Keratinocyte (primary cell): ENCODE measurements around the gene CNTNAP2. TPM values are rescaled to one million over a fixed set of nuclear protein-coding genes. Genes with fewer than 3 reads are reported as not detected.

Source experiments
- DNase-seq: peaks from one replicate; pipeline ENCODE4 v3.0.0-alpha.2; 2011; ENCODE audit warnings: low read depth, missing footprints, low spot score
- FAIRE-seq: peaks from 2 replicates; lab custom pipeline; 2011; peaks lifted over from hg19 to GRCh38; lab: Jason Lieb, UNC
- H2AFZ ChIP-seq: 2 replicates; pipeline ENCODE4 v1.6.0; 2012; ENCODE audit warnings: low read length, control low read depth, inconsistent platforms; ENCODE audit not compliant: control insufficient read depth
- H3K27ac ChIP-seq: 2 replicates; pipeline ENCODE4 v1.5.1; 2011; ENCODE audit warnings: low read length; ENCODE audit not compliant: control insufficient read depth, insufficient read depth
- H3K27me3 ChIP-seq: 3 replicates; pipeline ENCODE4 v1.6.0; 2011; ENCODE audit warnings: low read length; ENCODE audit not compliant: control insufficient read depth, insufficient read depth; ENCODE audit errors: extremely low read depth
- H3K36me3 ChIP-seq, 2 experiments: 2 replicates in 1 of 2; 3 replicates in 1 of 2; pipeline ENCODE4 v1.5.1; 2011; ENCODE audit warnings: low read length in 2 of 2, mild to moderate bottlenecking in 1 of 2; ENCODE audit not compliant: control insufficient read depth in 2 of 2, insufficient read depth in 2 of 2; ENCODE audit errors: extremely low read depth in 1 of 2
- H3K4me1 ChIP-seq: 3 replicates; pipeline ENCODE4 v1.5.1; 2011; ENCODE audit warnings: low read length; ENCODE audit not compliant: control insufficient read depth, insufficient read depth; ENCODE audit errors: extremely low read depth
- H3K4me2 ChIP-seq: 3 replicates; pipeline ENCODE4 v1.6.0; 2011; ENCODE audit warnings: low read depth, low read length; ENCODE audit not compliant: control insufficient read depth, insufficient read depth; ENCODE audit errors: extremely low read depth
- H3K4me3 ChIP-seq, 3 experiments: fragments of 200-600 bp in 1 of 3; sonication (generic) in 1 of 3; 2 replicates in 2 of 3; 3 replicates in 1 of 3; pipeline ENCODE4 v1.5.1; 2011 to 2016; ENCODE audit warnings: low read length in 3 of 3, mild to moderate bottlenecking in 3 of 3, control low read depth in 2 of 3, inconsistent platforms in 1 of 3, low read depth in 1 of 3, mixed read lengths in 1 of 3, mixed run types in 1 of 3, moderate library complexity in 1 of 3; ENCODE audit not compliant: control insufficient read depth in 2 of 3, insufficient read depth in 2 of 3; ENCODE audit errors: extremely low read depth in 1 of 3
- H3K79me2 ChIP-seq: 2 replicates; pipeline ENCODE4 v1.6.0; 2012; ENCODE audit warnings: low read length; ENCODE audit not compliant: control insufficient read depth, insufficient read depth
- H3K9ac ChIP-seq: 3 replicates; pipeline ENCODE4 v1.6.0; 2011; ENCODE audit warnings: low read length; ENCODE audit not compliant: control insufficient read depth, insufficient read depth; ENCODE audit errors: extremely low read depth
- H3K9me1 ChIP-seq: 3 replicates; pipeline ENCODE4 v1.6.0; 2011; ENCODE audit warnings: low read length; ENCODE audit not compliant: control insufficient read depth, insufficient read depth; ENCODE audit errors: extremely low read depth
- H3K9me3 ChIP-seq: 2 replicates; pipeline ENCODE4 v1.5.1; 2012; ENCODE audit warnings: low read depth, low read length; ENCODE audit not compliant: control insufficient read depth
- H4K20me1 ChIP-seq: 3 replicates; pipeline ENCODE4 v1.6.0; 2011; ENCODE audit warnings: low read length; ENCODE audit not compliant: control insufficient read depth, insufficient read depth; ENCODE audit errors: extremely low read depth
- CTCF ChIP-seq, 3 experiments: IDR thresholded peaks in 1 of 3; conservative IDR thresholded peaks in 1 of 3; optimal IDR thresholded peaks in 1 of 3; 2 replicates in 2 of 3; 3 replicates in 1 of 3; pipeline versions ENCODE3 to v1.5.1; 2011; ENCODE audit warnings: low read length in 3 of 3, mild to moderate bottlenecking in 3 of 3, moderate library complexity in 2 of 3, control low read depth in 1 of 3, inconsistent platforms in 1 of 3; ENCODE audit not compliant: insufficient read depth in 2 of 3; ENCODE audit errors: extremely low read depth in 1 of 3
- EZH2 ChIP-seq: IDR thresholded peaks from one replicate; pipeline ENCODE4 v1.6.1; 2012; ENCODE audit warnings: inconsistent platforms, mild to moderate bottlenecking, low read length, moderate library complexity
- dilution Hi-C: fragments of 300-500 bp; cut with MboI; formaldehyde crosslinking; loops from one replicate; pipeline ENCODE4 v1.7.0; 2020; ENCODE audit warnings: low sequenced_read_pairs; ENCODE audit not compliant: extremely low pct_ligation_motif_present
- polyA plus RNA-seq, 5 experiments: library from polyadenylated mRNA; depleted of rRNA in 3 of 5; stranded (reverse) in 3 of 5; stranded (forward) in 1 of 5; unstranded in 1 of 5; fragments of >200 nt; gene quantifications; 1 replicate in 1 of 5; 2 replicates in 3 of 5; 3 replicates in 1 of 5; pipeline versions ENCODE4 v1.2.1 to v1.2.3, GENCODE V29; 2011 to 2012; ENCODE audit warnings: missing spikeins in 2 of 5, low read depth in 1 of 5, low replicate concordance in 1 of 5

CNTNAP2 gene
- polyA plus RNA-seq, 1 donor (not counting 4 experiments of a cell fraction or from before 2014, with no cell fraction given), result 1.4 TPM

DNA sequence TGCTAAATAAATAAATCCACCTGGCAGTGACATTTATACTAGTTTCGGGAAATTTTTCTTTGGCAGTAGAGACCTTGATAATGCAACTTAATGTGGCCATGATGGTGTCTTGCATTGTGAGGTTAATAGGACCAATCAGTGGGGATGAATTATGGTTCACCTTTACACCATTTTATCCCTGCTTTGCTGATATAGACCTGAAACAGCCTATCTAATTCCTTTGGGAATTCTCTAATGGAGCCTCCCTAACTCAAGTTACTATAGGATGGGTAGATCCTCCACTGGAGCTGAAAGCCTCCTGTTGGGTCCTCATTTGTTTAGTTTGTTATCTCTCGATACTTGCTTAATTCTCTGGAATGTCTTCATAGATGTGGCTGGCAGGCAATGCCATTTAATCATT lies 276.7 kb downstream of the CNTNAP2 start:
- dilution Hi-C loops, result no loop called here
- FAIRE-seq, result no peak

DNA sequence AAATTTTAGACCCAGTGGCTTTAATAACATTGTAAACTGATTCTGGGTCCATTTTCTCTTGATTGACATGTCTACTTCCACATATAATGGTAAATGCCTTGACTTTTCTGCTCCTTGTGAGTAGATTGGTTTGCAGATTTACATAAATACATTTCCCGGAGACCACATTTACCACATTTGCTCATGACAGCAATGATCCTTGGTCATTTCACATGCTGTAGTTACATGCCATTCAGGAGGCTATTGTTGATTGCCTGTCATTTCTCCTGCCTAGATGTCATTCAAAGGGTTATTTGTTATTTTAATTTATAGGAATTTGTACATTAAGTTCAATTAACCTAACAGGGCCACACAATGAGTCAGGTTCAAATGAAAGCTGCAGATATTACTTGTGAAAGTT lies 280.5 kb downstream of the CNTNAP2 start:
- H3K9ac ChIP-seq, result no peak overlapping the region
- no peak for DNase-seq
- H3K79me2 ChIP-seq, result no peaks in the 10 kb centered on the region
- H3K4me1 ChIP-seq, result no peaks in the 10 kb centered on the region
- H3K9me1 ChIP-seq, result no peaks in the 10 kb centered on the region
- no peak overlapping the region for H2AFZ ChIP-seq
- H3K27me3 ChIP-seq, result no peaks in the 10 kb centered on the region
- H3K4me3 ChIP-seq, result no peak overlapping the region
- dilution Hi-C loops, result no loop called here
- no peaks in the 10 kb centered on the region for H4K20me1 ChIP-seq
- no peak for FAIRE-seq
- no peaks in the 10 kb centered on the region for H3K9me3 ChIP-seq
- no peak overlapping the region for H3K27ac ChIP-seq
- H3K4me2 ChIP-seq, result no peak overlapping the region
- H3K36me3 ChIP-seq, result no peaks in the 10 kb centered on the region
- no peak for TF ChIP-seq EZH2
- no peak for TF ChIP-seq CTCF (optimal IDR thresholded peaks at IDR 0.05 in 1 of 3, IDR thresholded peaks at IDR 0.05 in 1 of 3, conservative IDR thresholded peaks at IDR 0.05 in 1 of 3; ENCODE audit: extremely low read depth in 1 of 3, insufficient read depth in 2 of 3, low read length in 3 of 3)

More for the DNA sequence above, 276.7 kb downstream of the CNTNAP2 start:
- H3K36me3 ChIP-seq, result no peaks in the 10 kb centered on the region
- no peaks in the 10 kb centered on the region for H4K20me1 ChIP-seq
- H3K27ac ChIP-seq, result no peak overlapping the region
- H3K4me2 ChIP-seq, result no peak overlapping the region
- TF ChIP-seq EZH2 (no peak), CTCF (optimal IDR thresholded peaks at IDR 0.05 in 1 of 3, IDR thresholded peaks at IDR 0.05 in 1 of 3, conservative IDR thresholded peaks at IDR 0.05 in 1 of 3; ENCODE audit: extremely low read depth in 1 of 3, insufficient read depth in 2 of 3, low read length in 3 of 3) (no peak)
- no peaks in the 10 kb centered on the region for H3K27me3 ChIP-seq
- H3K4me1 ChIP-seq, result no peaks in the 10 kb centered on the region
- no peaks in the 10 kb centered on the region for H3K9me3 ChIP-seq
- no peaks in the 10 kb centered on the region for H3K9me1 ChIP-seq
- H2AFZ ChIP-seq, result no peak overlapping the region
- no peak for DNase-seq
- H3K4me3 ChIP-seq, result no peak overlapping the region
- H3K79me2 ChIP-seq, result no peaks in the 10 kb centered on the region
- no peak overlapping the region for H3K9ac ChIP-seq
